ENCODE measurements around the gene POU2AF3. TPM values are rescaled to one million over a fixed set of nuclear protein-coding genes. Genes with fewer than 3 reads are reported as not detected.
A peak's percentile ranks its signal among the peaks of the same experiment; 100 is the strongest.

The POU2AF3 gene
- total RNA-seq, 4 donors from 2014 or later: 0.22 to 0.58 (median 0.46) TPM; not detected in 1

DNA sequence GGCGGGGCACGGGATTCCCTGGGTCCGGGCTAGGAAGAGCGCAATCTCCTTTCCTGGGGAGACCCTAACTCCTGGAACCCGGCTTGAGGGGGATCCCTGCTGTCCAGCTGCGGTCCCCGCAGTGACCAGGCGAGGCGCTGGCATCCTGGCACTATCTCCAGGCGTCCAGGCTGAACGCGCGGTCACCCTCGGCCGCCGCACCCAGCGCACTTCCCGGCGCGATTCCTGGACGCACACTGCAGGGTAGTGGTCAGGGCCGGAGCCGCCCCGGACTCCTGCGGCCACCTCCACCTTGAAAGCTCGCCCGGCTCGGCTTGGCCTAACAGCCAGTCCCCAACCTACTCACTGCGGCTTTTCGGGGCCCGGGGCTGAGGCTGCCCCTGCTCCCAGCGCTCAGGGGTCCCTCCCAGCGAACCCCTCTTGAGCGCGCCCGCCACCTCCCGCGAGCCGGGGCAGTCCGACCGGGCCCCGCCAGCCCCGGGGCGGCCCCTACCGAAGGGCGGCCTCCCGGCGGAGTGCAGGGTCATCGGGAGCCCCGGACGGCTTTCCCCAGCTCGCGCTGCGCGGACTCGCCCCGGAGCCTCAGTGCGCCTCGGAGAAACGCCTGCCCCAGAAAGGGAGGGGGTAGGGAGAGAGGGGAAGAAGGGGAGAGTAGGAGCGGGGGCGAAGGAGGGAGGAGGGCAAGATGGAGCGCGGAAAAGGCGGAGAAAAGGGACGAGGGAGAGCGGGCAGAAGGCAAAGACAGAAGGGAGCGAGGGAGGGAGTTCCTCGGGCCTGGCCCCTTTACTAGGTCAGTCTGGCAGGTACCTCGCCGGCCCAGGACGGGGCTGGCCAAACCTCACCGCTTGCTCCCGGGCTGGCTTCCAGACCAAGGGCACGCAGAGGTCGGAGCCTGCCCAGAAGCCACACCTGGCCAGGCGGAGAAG lies 1.0 kb downstream of the POU2AF3 start:
- Histone ChIP-seq H3K36me3 (no peaks in the 10 kb centered on the region), H3K27ac (peak overlapping the region; percentile 43 to 68 (median 58)), H3K9me3 (no peaks in the 10 kb centered on the region), H3K4me1 (peaks cover 0 to 6% of the 10 kb centered on the region in 2 donors), H3K4me3 (peak overlapping the region; percentile 60 to 75 (median 67)), H3K27me3 (no peaks in the 10 kb centered on the region)
- DNase-seq: peak in 1 of 2 donors; percentile 25
- in situ Hi-C loops (cut with MboI; ENCODE audit: low sequenced_read_pairs in 4 of 4) (no loop called here), intact Hi-C loops (cut with DNase I; ENCODE audit: low total_unique reads) (no loop called here)
- TF ChIP-seq, protein P1, sequence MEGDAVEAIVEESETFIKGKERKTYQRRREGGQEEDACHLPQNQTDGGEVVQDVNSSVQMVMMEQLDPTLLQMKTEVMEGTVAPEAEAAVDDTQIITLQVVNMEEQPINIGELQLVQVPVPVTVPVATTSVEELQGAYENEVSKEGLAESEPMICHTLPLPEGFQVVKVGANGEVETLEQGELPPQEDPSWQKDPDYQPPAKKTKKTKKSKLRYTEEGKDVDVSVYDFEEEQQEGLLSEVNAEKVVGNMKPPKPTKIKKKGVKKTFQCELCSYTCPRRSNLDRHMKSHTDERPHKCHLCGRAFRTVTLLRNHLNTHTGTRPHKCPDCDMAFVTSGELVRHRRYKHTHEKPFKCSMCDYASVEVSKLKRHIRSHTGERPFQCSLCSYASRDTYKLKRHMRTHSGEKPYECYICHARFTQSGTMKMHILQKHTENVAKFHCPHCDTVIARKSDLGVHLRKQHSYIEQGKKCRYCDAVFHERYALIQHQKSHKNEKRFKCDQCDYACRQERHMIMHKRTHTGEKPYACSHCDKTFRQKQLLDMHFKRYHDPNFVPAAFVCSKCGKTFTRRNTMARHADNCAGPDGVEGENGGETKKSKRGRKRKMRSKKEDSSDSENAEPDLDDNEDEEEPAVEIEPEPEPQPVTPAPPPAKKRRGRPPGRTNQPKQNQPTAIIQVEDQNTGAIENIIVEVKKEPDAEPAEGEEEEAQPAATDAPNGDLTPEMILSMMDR (IDR thresholded peaks at IDR 0.05 in 4 of 5, conservative IDR thresholded peaks at IDR 0.05 in 1 of 5): peak in 4 of 5 experiments; percentile 38 to 67 (median 60)
- TF ChIP-seq POLR2A (IDR thresholded peaks at IDR 0.05): no peak
- ATAC-seq: peak; percentile 77 to 81

DNA sequence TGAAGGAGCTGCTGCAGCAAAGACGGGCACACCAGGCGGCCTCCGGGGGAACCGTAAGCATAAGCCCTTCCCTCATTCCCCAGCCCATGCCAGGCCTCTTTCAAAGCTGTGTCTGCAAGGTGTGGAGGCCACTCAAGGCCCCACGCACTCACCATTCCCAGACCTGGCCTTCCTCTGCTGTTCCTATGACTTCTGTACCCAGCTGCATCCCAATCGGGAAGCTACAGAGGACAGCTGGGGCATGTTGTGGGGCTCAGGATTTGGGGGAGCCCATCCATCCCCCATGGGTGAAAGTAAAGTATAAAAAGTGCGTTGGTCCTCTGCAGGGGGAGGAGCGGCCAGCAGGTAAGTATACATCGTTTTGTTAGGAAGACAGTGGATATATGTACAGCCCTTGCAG lies 2.2 kb downstream of the POU2AF3 start:
- Histone ChIP-seq H3K4me1 (peaks cover 0 to 6% of the 10 kb centered on the region in 2 donors), H3K4me3 (no peak overlapping the region), H3K36me3 (no peaks in the 10 kb centered on the region), H3K27ac (no peak overlapping the region), H3K9me3 (no peaks in the 10 kb centered on the region), H3K27me3 (no peaks in the 10 kb centered on the region)
- DNase-seq (no peak), ATAC-seq (no peak)
- TF ChIP-seq, protein P1 (IDR thresholded peaks at IDR 0.05 in 4 of 5, conservative IDR thresholded peaks at IDR 0.05 in 1 of 5): no peak
- no peak for TF ChIP-seq POLR2A (IDR thresholded peaks at IDR 0.05)
- in situ Hi-C loops (cut with MboI; ENCODE audit: low sequenced_read_pairs in 4 of 4): no loop called here
- intact Hi-C loops (cut with DNase I; ENCODE audit: low total_unique reads): no loop called here

DNA sequence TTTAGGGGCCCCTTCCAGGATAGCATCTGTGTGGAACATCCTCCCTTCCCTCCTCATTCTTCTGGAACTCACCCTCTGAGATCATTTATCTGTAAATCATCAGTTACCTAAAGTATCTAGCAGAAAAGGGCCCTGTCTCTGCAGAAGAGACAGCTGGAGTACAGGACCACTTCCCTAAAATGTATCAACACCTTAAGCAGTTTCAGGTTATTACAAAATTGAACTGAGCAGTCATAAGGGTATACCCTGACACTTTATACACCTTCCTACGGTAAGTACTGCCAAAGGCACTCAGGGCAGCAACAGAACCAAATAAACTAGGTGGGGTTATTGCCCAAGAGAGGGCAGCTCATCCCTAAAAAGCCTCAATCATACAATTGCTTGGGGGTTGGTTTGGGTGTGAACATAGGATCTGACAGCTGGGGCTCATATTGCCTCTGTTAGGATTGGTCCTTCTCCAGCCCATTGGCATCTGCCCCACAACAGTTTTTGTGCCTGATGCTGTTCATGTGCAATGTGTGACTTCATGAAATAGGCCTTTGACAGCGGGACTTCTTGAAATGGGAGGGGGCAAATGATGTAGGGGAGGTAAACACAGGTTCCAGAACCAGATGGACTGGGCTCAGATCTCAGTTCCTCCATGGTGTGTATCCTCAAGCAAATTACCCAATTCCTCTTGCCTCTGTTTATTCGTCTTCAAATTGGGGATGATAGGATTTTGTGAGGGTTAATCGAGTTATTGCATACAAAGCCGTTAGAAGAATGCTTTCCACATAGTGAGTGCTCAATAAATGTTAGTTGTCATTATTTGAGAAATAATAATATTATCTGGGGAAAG lies 2.9 kb downstream of the POU2AF3 start:
- Histone ChIP-seq H3K36me3 (no peaks in the 10 kb centered on the region), H3K4me1 (peaks cover 0 to 6% of the 10 kb centered on the region in 2 donors), H3K4me3 (no peak overlapping the region), H3K27me3 (no peaks in the 10 kb centered on the region), H3K27ac (no peak overlapping the region), H3K9me3 (no peaks in the 10 kb centered on the region)
- ATAC-seq (no peak), DNase-seq (no peak)
- in situ Hi-C loops (cut with MboI; ENCODE audit: low sequenced_read_pairs in 4 of 4): no loop called here
- TF ChIP-seq, protein P1 (IDR thresholded peaks at IDR 0.05 in 4 of 5, conservative IDR thresholded peaks at IDR 0.05 in 1 of 5): no peak
- TF ChIP-seq POLR2A (IDR thresholded peaks at IDR 0.05): no peak
- intact Hi-C loops (cut with DNase I; ENCODE audit: low total_unique reads): no loop called here

DNA sequence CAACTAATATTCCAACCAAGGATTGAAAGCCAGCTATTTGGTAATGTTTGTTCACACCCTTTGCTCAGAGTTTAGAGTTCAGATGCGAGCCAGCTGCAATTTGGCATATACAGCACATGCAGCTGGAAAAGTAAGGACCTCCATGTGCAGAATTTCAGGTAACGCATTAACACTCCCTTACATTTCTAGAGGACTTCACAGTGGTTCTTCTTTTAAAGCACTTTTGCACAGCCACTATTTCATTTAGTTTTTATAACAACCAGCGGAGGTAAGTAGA lies 3.4 kb downstream of the POU2AF3 start:
- DNase-seq: no peak
- no peaks in the 10 kb centered on the region for H3K27me3 ChIP-seq
- no peak for TF ChIP-seq POLR2A (IDR thresholded peaks at IDR 0.05)
- TF ChIP-seq, protein P1 (IDR thresholded peaks at IDR 0.05 in 4 of 5, conservative IDR thresholded peaks at IDR 0.05 in 1 of 5): no peak
- intact Hi-C loops (cut with DNase I; ENCODE audit: low total_unique reads) (no loop called here), in situ Hi-C loops (cut with MboI; ENCODE audit: low sequenced_read_pairs in 4 of 4) (no loop called here)
- H3K4me3 ChIP-seq: no peak overlapping the region
- no peaks in the 10 kb centered on the region for H3K9me3 ChIP-seq
- H3K27ac ChIP-seq: no peak overlapping the region
- H3K4me1 ChIP-seq: peaks cover 0 to 6% of the 10 kb centered on the region in 2 donors
- ATAC-seq: no peak
- no peaks in the 10 kb centered on the region for H3K36me3 ChIP-seq

Data from gastrocnemius medialis (tissue), 4 donors.